ENCODE results near the gene SEL1L3.

DNA sequence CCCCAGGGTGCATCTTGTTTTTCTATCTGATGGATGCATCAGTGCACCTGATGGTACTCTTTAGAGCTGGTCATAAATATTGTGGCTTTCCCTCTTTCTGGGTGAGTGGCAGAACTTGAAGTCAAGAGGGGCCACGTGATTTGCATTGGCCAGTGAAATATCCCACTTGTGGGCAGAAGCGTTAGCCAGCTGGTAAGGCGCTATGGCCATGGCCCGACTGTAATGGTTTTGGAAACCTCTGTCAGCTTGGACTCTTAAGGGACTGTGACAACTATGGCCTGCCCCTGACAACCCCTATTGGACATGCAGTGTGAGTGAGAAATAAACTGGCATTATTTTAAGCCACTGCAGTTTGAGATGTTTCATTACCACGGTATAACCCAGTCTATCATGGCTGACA is 72.8 kb downstream of the SEL1L3 start:
- TF ChIP-seq ZNF512B (CRISPR knock-in tag; IDR thresholded peaks at IDR 0.05; ENCODE audit: borderline replicate concordance) (no peak), CTCF (CRISPR knock-in tag; IDR thresholded peaks at IDR 0.05) (no peak), ZNF766 (CRISPR knock-in tag; IDR thresholded peaks at IDR 0.05; ENCODE audit: borderline replicate concordance) (no peak), ELF1 (CRISPR knock-in tag; IDR thresholded peaks at IDR 0.05) (no peak), ZBTB39 (CRISPR knock-in tag; IDR thresholded peaks at IDR 0.05) (no peak)

Data from HepG2 (cell line).